H1 (cell line): ENCODE data around the gene PMEPA1. TPM values are rescaled to one million over a fixed set of nuclear protein-coding genes. Genes with fewer than 3 reads are reported as not detected.

ENCODE experiments used
- CTCF ChIA-PET: fragments of 300-600 bp; sonication (Branson Sonifier 250); formaldehyde crosslinking; loops from one replicate; lab custom pipeline; 2021; ENCODE audit not compliant: partially characterized antibody; lab: Charles Lee
- POLR2A ChIA-PET: fragments of 300-600 bp; sonication (Branson Sonifier 250); formaldehyde crosslinking; loops from one replicate; lab custom pipeline; 2021; ENCODE audit warnings: inconsistent platforms; ENCODE audit not compliant: partially characterized antibody; lab: Charles Lee
- DNase-seq, 2 experiments: peaks; one replicate each; pipeline versions ENCODE4 v3.0.0 to v3.0.0-alpha.2; 2010 to 2022; ENCODE audit warnings: low spot score in 2 of 2, low read depth in 1 of 2, mixed read lengths in 1 of 2
- FAIRE-seq: peaks from 2 replicates; lab custom pipeline; 2011; peaks lifted over from hg19 to GRCh38; lab: Jason Lieb, UNC
- H2AFZ ChIP-seq: 2 replicates; pipeline ENCODE4 v1.8.1; 2012; ENCODE audit warnings: low read length, inconsistent platforms
- H2AK5ac ChIP-seq: 2 replicates; pipeline ENCODE4 v1.6.1; 2013; ENCODE audit warnings: low read depth, low read length
- H2BK120ac ChIP-seq: replicated peaks from 2 replicates; pipeline ENCODE3; 2013; ENCODE audit warnings: low read depth, low read length, inconsistent platforms
- H2BK12ac ChIP-seq: 2 replicates; pipeline ENCODE4 v1.6.1; 2013; ENCODE audit warnings: low read depth, low read length
- H2BK15ac ChIP-seq: 2 replicates; pipeline ENCODE4 v1.6.1; 2013; ENCODE audit warnings: low read length
- H2BK20ac ChIP-seq: 2 replicates; pipeline ENCODE4 v1.6.1; 2013; ENCODE audit warnings: low read length
- H2BK5ac ChIP-seq: 2 replicates; pipeline ENCODE4 v1.6.1; 2013; ENCODE audit warnings: low read depth, low read length
- H3K14ac ChIP-seq: 2 replicates; pipeline ENCODE4 v1.6.1; 2013; ENCODE audit warnings: inconsistent platforms; ENCODE audit not compliant: insufficient read length
- H3K18ac ChIP-seq: 2 replicates; pipeline ENCODE4 v1.6.1; 2013; ENCODE audit warnings: low read length; ENCODE audit errors: extremely low read depth
- H3K23ac ChIP-seq: 2 replicates; pipeline ENCODE4 v1.6.1; 2013; ENCODE audit warnings: inconsistent platforms; ENCODE audit not compliant: insufficient read length
- H3K23me2 ChIP-seq: 2 replicates; pipeline ENCODE4 v1.6.1; 2013; ENCODE audit warnings: low read depth, low read length
- H3K27ac ChIP-seq: 2 replicates; pipeline ENCODE4 v1.6.1; 2011; ENCODE audit warnings: low read depth, low read length, inconsistent platforms
- H3K27me3 ChIP-seq, 4 experiments: replicated peaks in 1 of 4; 1 replicate in 1 of 4; 2 replicates in 3 of 4; pipeline versions ENCODE4 v1.6.1 to v1.8.1; 2011 to 2013; ENCODE audit warnings: low read length in 3 of 4, mild to moderate bottlenecking in 3 of 4, inconsistent platforms in 2 of 4, mixed read lengths in 2 of 4, moderate library complexity in 1 of 4; ENCODE audit not compliant: control insufficient read depth in 3 of 4, insufficient read depth in 3 of 4; ENCODE audit errors: extremely low read depth in 1 of 4
- H3K36me3 ChIP-seq, 4 experiments: 2 replicates each; pipeline versions ENCODE4 v1.6.1 to v1.8.1; 2011 to 2013; ENCODE audit warnings: mild to moderate bottlenecking in 4 of 4, low read length in 3 of 4, moderate library complexity in 2 of 4, control low read depth in 1 of 4, inconsistent platforms in 1 of 4; ENCODE audit not compliant: insufficient read depth in 4 of 4, control insufficient read depth in 2 of 4
- H3K4ac ChIP-seq: replicated peaks from 2 replicates; pipeline ENCODE3; 2013; ENCODE audit warnings: low read length, low read depth, mixed read lengths, inconsistent platforms; ENCODE audit not compliant: insufficient read length
- H3K4me1 ChIP-seq, 4 experiments: replicated peaks in 1 of 4; 1 replicate in 1 of 4; 2 replicates in 3 of 4; pipeline versions ENCODE4 v1.6.1 to v1.8.1; 2011 to 2013; ENCODE audit warnings: low read length in 3 of 4, inconsistent platforms in 2 of 4, mixed read lengths in 1 of 4; ENCODE audit not compliant: insufficient read depth in 4 of 4, control insufficient read depth in 3 of 4
- H3K4me2 ChIP-seq, 2 experiments: 2 replicates each; pipeline versions ENCODE4 v1.6.1 to v1.8.1; 2011 to 2013; ENCODE audit warnings: low read depth in 2 of 2, low read length in 2 of 2, control low read depth in 1 of 2, inconsistent platforms in 1 of 2, mild to moderate bottlenecking in 1 of 2; ENCODE audit not compliant: insufficient read depth in 1 of 2
- H3K4me3 ChIP-seq, 4 experiments: fragments of 200-600, 300-600 bp in 1 of 4; sonication (generic), shearing (Covaris generic), sonication (Bioruptor Twin) in 1 of 4; 2 replicates each; pipeline versions ENCODE4 v1.5.1 to v1.8.1; 2011 to 2016; ENCODE audit warnings: low read length in 4 of 4, low read depth in 3 of 4, control low read depth in 2 of 4, inconsistent platforms in 2 of 4, mild to moderate bottlenecking in 2 of 4, mixed read lengths in 1 of 4, moderate library complexity in 1 of 4; ENCODE audit not compliant: insufficient read depth in 2 of 4; ENCODE audit errors: extremely low read depth in 1 of 4
- H3K56ac ChIP-seq: replicated peaks from 2 replicates; pipeline ENCODE3; 2013; ENCODE audit warnings: low read depth, mild to moderate bottlenecking, mixed read lengths, low read length, inconsistent platforms; ENCODE audit not compliant: insufficient read length
- H3K79me1 ChIP-seq: 2 replicates; pipeline ENCODE4 v1.6.1; 2013; ENCODE audit warnings: low read depth, low read length, control low read depth
- H3K79me2 ChIP-seq, 2 experiments: 2 replicates each; pipeline versions ENCODE4 v1.6.1 to v1.8.1; 2012 to 2013; ENCODE audit warnings: low read length in 2 of 2, mild to moderate bottlenecking in 2 of 2, inconsistent platforms in 1 of 2; ENCODE audit not compliant: insufficient read depth in 2 of 2, control insufficient read depth in 1 of 2
- H3K9ac ChIP-seq, 4 experiments: replicated peaks in 1 of 4; 1 replicate in 1 of 4; 2 replicates in 3 of 4; pipeline versions ENCODE4 v1.6.1 to v1.8.1; 2011 to 2013; ENCODE audit warnings: low read depth in 3 of 4, low read length in 3 of 4, control low read depth in 2 of 4, mild to moderate bottlenecking in 2 of 4, moderate library complexity in 2 of 4, inconsistent platforms in 1 of 4; ENCODE audit errors: extremely low read depth in 1 of 4
- H3K9me3 ChIP-seq, 2 experiments: 2 replicates each; pipeline versions ENCODE4 v1.6.1 to v1.8.1; 2012 to 2013; ENCODE audit warnings: mild to moderate bottlenecking in 2 of 2, moderate library complexity in 2 of 2, control low read depth in 1 of 2, inconsistent platforms in 1 of 2, low read depth in 1 of 2, low read length in 1 of 2, mixed read lengths in 1 of 2; ENCODE audit not compliant: insufficient read depth in 2 of 2
- H4K20me1 ChIP-seq, 2 experiments: replicated peaks in 1 of 2; 2 replicates each; pipeline versions ENCODE3 to v1.8.1; 2011 to 2013; ENCODE audit warnings: inconsistent platforms in 2 of 2, low read length in 2 of 2, mild to moderate bottlenecking in 1 of 2; ENCODE audit not compliant: insufficient read depth in 2 of 2, control insufficient read depth in 1 of 2
- H4K5ac ChIP-seq: 2 replicates; pipeline ENCODE4 v1.6.1; 2013; ENCODE audit warnings: low read length, low read depth, mixed read lengths, inconsistent platforms; ENCODE audit not compliant: insufficient read length
- H4K8ac ChIP-seq: 2 replicates; pipeline ENCODE4 v1.8.0; 2013; ENCODE audit warnings: mild to moderate bottlenecking, moderate library complexity, low read length, inconsistent platforms; ENCODE audit not compliant: insufficient read depth; ENCODE audit errors: extremely low read depth
- H4K91ac ChIP-seq: replicated peaks from 2 replicates; pipeline ENCODE3; 2013; ENCODE audit warnings: low read length, mixed read lengths, inconsistent platforms; ENCODE audit not compliant: insufficient read length
- CEBPB ChIP-seq: IDR thresholded peaks from 2 replicates; pipeline ENCODE4 v1.6.1; 2012; ENCODE audit warnings: low read depth, low read length
- EZH2 ChIP-seq: fragments of 200-600 bp; sonication (generic); IDR thresholded peaks from 2 replicates; pipeline ENCODE4 v1.7.1; 2012; ENCODE audit warnings: low read depth, mild to moderate bottlenecking, moderate library complexity, low read length, inconsistent platforms; ENCODE audit not compliant: severe bottlenecking
- POU5F1 ChIP-seq: IDR thresholded peaks from 2 replicates; pipeline ENCODE4 v1.6.1; 2011; ENCODE audit warnings: low read depth, mild to moderate bottlenecking, low read length, moderate library complexity
- RFX5 ChIP-seq: IDR thresholded peaks from 2 replicates; pipeline ENCODE4 v1.6.1; 2011; ENCODE audit warnings: low read depth, low read length, improper control_type of control experiment, borderline replicate concordance
- RXRA ChIP-seq: IDR thresholded peaks from 2 replicates; pipeline ENCODE4 v1.6.1; 2011; ENCODE audit warnings: low read depth, mild to moderate bottlenecking, low read length, moderate library complexity; ENCODE audit not compliant: insufficient read depth
- SIN3A ChIP-seq, 2 experiments: IDR thresholded peaks in 1 of 2; conservative IDR thresholded peaks in 1 of 2; 2 replicates each; pipeline ENCODE4 v1.6.1; 2011 to 2012; ENCODE audit warnings: low read length in 2 of 2, improper control_type of control experiment in 1 of 2, low read depth in 1 of 2, mild to moderate bottlenecking in 1 of 2
- SIRT6 ChIP-seq: IDR thresholded peaks from one replicate; pipeline ENCODE4 v1.7.1; 2012; ENCODE audit warnings: low read length, inconsistent platforms
- SIX5 ChIP-seq: IDR thresholded peaks from 2 replicates; pipeline ENCODE4 v1.6.1; 2011; ENCODE audit warnings: mild to moderate bottlenecking, low read depth, low read length
- TAF7 ChIP-seq: optimal IDR thresholded peaks from 2 replicates; pipeline ENCODE3; 2011; ENCODE audit warnings: low read depth, mild to moderate bottlenecking, inconsistent platforms, low read length, moderate library complexity, borderline replicate concordance
- TBP ChIP-seq: IDR thresholded peaks from 2 replicates; pipeline ENCODE4 v1.6.1; 2011; ENCODE audit warnings: low read depth, low read length, improper control_type of control experiment
- WGBS, 2 experiments: shearing (Covaris generic) in 1 of 2; methylation state at CpG; one replicate each; pipeline versions ENCODE4 v1.1.6 to v1.1.7; 2013 to 2015; ENCODE audit warnings: low lambda C conversion rate in 2 of 2, mixed read lengths in 2 of 2, inconsistent platforms in 1 of 2, low coverage in 1 of 2, missing lambda C conversion rate in 1 of 2; ENCODE audit not compliant: insufficient replicate concordance in 2 of 2, insufficient coverage in 1 of 2, insufficient read length in 1 of 2; ENCODE audit errors: extremely low coverage in 1 of 2, missing lambda C conversion rate in 1 of 2; 5-methylcytosine and 5-hydroxymethylcytosine counted together
- polyA plus RNA-seq, 7 experiments: library from polyadenylated mRNA; depleted of rRNA in 3 of 7; stranded (reverse) in 5 of 7; unstranded in 2 of 7; fragments of >200 nt in 5 of 7; fragments of 200-250 nt in 2 of 7; gene quantifications; 1 replicate in 5 of 7; 2 replicates in 1 of 7; 4 replicates in 1 of 7; pipeline versions ENCODE4 v1.2.1 to v1.2.3, GENCODE V29; 2011 to 2013; ENCODE audit warnings: missing spikeins in 2 of 7, mixed read lengths in 2 of 7
- total RNA-seq: library from RNA; stranded (reverse); fragmentation: NEBNext Ultra II Directional; extraction: Animal tissue kit (Norgen Biotek cat#: 25700); gene quantifications from 2 replicates; pipeline ENCODE4 v1.2.1, GENCODE V29; 2021
- TF ChIP-seq, protein P1 (sequence below): IDR thresholded peaks from 2 replicates; pipeline ENCODE4 v1.6.1; 2011; ENCODE audit warnings: low read length, improper control_type of control experiment

The PMEPA1 gene
- total and polyA plus RNA-seq, 2 of the 8 experiments (the other 6 are each of a cell fraction or from before 2014, with no cell fraction given): 12.7 to 20.5 TPM

DNA sequence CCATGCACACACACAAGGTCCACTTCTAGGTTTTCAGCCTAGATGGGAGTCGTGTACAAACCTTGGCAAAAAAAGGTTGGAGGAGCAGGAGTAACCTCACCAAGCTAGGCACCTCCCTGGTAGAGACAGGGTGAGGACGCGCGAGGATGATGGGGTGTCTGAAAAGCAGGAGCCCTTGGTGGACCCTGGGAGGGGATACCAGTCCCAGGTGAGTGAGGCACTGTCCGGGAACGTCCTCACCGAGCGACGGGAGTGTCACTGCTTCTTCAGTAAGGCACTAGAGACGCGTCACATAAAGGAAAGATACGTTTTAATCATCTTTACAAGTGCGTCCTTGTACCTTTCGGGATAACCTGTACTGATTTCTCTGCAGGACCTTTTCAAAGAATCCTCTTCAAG is 60.2 kb downstream of the PMEPA1 start:
- CTCF ChIA-PET: interaction anchor here (1.0 to 4.7 kb wide), 4 partner anchors 27 to 437 kb away, joined by 3 to 19 read pairs (median 3); no protein-coding TSS in a partner anchor
- POLR2A ChIA-PET: no interaction called here
- no peak overlapping the region for H4K8ac ChIP-seq
- peaks cover 0 to 3% (median under 1%) of the 10 kb centered on the region in 4 experiments; a peak in 3 of 7 replicates for H3K4me1 ChIP-seq
- no peak overlapping the region for H2AK5ac ChIP-seq
- no peak overlapping the region for H3K56ac ChIP-seq
- H2BK15ac ChIP-seq: no peak overlapping the region
- H2BK120ac ChIP-seq: no peak overlapping the region
- H2AFZ ChIP-seq: no peak overlapping the region
- H3K9me3 ChIP-seq: peaks cover 6 to 7% of the 10 kb centered on the region in 2 experiments; a peak in 2 of 4 replicates
- H4K5ac ChIP-seq: no peak overlapping the region
- H3K23me2 ChIP-seq: no peaks in the 10 kb centered on the region
- no peak overlapping the region for H3K4me2 ChIP-seq
- no peaks in the 10 kb centered on the region for H3K79me1 ChIP-seq
- H3K27ac ChIP-seq: no peak overlapping the region
- H2BK5ac ChIP-seq: no peak overlapping the region
- WGBS, 2 experiments: 93% methylated on average over 14 of the region's 14 CpGs; no CpG with 5 or more reads in 1 of the 2 experiments
- peaks cover 3 to 5% of the 10 kb centered on the region in 2 experiments for H4K20me1 ChIP-seq
- H2BK12ac ChIP-seq: no peak overlapping the region
- no peak overlapping the region for H3K14ac ChIP-seq
- no peaks in the 10 kb centered on the region for H3K79me2 ChIP-seq
- H3K18ac ChIP-seq: no peak overlapping the region
- DNase-seq (no peak), FAIRE-seq (no peak)
- H3K4ac ChIP-seq: no peak overlapping the region
- no peak overlapping the region for H3K4me3 ChIP-seq
- no peak overlapping the region for H2BK20ac ChIP-seq
- no peaks in the 10 kb centered on the region for H3K27me3 ChIP-seq
- no peak overlapping the region for H4K91ac ChIP-seq
- H3K23ac ChIP-seq: no peak overlapping the region
- no peak overlapping the region; a peak in 1 of 7 replicates for H3K9ac ChIP-seq
- H3K36me3 ChIP-seq: peaks cover 0 to 8% (median 2%) of the 10 kb centered on the region in 4 experiments; a peak in 3 of 8 replicates
- no peak for TF ChIP-seq EZH2
- no peak for TF ChIP-seq SIN3A (conservative IDR thresholded peaks at IDR 0.05 in 1 of 2, IDR thresholded peaks at IDR 0.05 in 1 of 2; ENCODE audit: low read depth in 1 of 2, low read length in 2 of 2)
- TF ChIP-seq SIRT6: no peak
- no peak for TF ChIP-seq SIX5
- no peak for TF ChIP-seq RFX5
- TF ChIP-seq CEBPB: no peak
- TF ChIP-seq TBP: no peak
- no peak for TF ChIP-seq POU5F1
- no peak for TF ChIP-seq TAF7
- TF ChIP-seq RXRA: no peak
- TF ChIP-seq, protein P1, sequence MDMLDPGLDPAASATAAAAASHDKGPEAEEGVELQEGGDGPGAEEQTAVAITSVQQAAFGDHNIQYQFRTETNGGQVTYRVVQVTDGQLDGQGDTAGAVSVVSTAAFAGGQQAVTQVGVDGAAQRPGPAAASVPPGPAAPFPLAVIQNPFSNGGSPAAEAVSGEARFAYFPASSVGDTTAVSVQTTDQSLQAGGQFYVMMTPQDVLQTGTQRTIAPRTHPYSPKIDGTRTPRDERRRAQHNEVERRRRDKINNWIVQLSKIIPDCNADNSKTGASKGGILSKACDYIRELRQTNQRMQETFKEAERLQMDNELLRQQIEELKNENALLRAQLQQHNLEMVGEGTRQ: no peak
